HepG2 (cell line): ENCODE measurements around the gene MED19. TPM values are rescaled to one million over a fixed set of nuclear protein-coding genes. Genes with fewer than 3 reads are reported as not detected.

Source experiments
- AGO1 ChIP-seq: fragments of 200-400 bp; formaldehyde crosslinking; IDR thresholded peaks from 2 replicates; pipeline ENCODE4 v1.6.1; 2017; ENCODE audit warnings: mild to moderate bottlenecking, low read depth, low read length, moderate library complexity; ENCODE audit not compliant: poor library complexity, severe bottlenecking
- BCL6 ChIP-seq: IDR thresholded peaks from 2 replicates; pipeline ENCODE4 v1.6.1; 2016; ENCODE audit warnings: missing genetic modification reagents, missing compliant biosample characterization
- CHCHD3 ChIP-seq: sonication (generic); formaldehyde crosslinking; IDR thresholded peaks from 2 replicates; pipeline ENCODE4 v1.8.0; 2022; ENCODE audit warnings: mild to moderate bottlenecking, missing genetic modification reagents, moderate library complexity
- IKZF4 ChIP-seq: sonication (generic); formaldehyde crosslinking; IDR thresholded peaks from 2 replicates; pipeline ENCODE4 v1.5.1; 2020; ENCODE audit warnings: borderline replicate concordance, mild to moderate bottlenecking, low read depth, missing genetic modification reagents; ENCODE audit errors: not compliant biosample characterization
- KDM6A ChIP-seq: IDR thresholded peaks from 2 replicates; pipeline ENCODE4 v1.6.1; 2016; ENCODE audit warnings: low read depth
- MED8 ChIP-seq: sonication (generic); formaldehyde crosslinking; IDR thresholded peaks from 2 replicates; pipeline ENCODE4 v1.8.1; 2023; ENCODE audit warnings: mild to moderate bottlenecking, missing genetic modification reagents; ENCODE audit not compliant: insufficient replicate concordance
- MLX ChIP-seq: IDR thresholded peaks from 2 replicates; pipeline ENCODE4 v1.6.1; 2016
- MLXIP ChIP-seq: sonication (generic); formaldehyde crosslinking; IDR thresholded peaks from 2 replicates; pipeline ENCODE4 v1.9.0; 2021; ENCODE audit warnings: missing genetic modification reagents, borderline replicate concordance
- NR0B2 ChIP-seq: sonication (generic); formaldehyde crosslinking; IDR thresholded peaks from 2 replicates; pipeline ENCODE4 v1.4.0; 2020; ENCODE audit warnings: mild to moderate bottlenecking, missing genetic modification reagents
- PLRG1 ChIP-seq: fragments of 450-650 bp; conservative IDR thresholded peaks from 2 replicates; pipeline ENCODE4 v1.6.1; 2016
- RAD21 ChIP-seq: fragments of 450-650 bp; formaldehyde crosslinking; IDR thresholded peaks from 2 replicates; pipeline ENCODE4 v1.5.0; 2020; ENCODE audit warnings: mild to moderate bottlenecking
- SCMH1 ChIP-seq: sonication (generic); formaldehyde crosslinking; IDR thresholded peaks from 2 replicates; pipeline ENCODE4 v1.9.0; 2021; ENCODE audit warnings: missing genetic modification reagents, mild to moderate bottlenecking, borderline replicate concordance
- SMC3 ChIP-seq: IDR thresholded peaks from 2 replicates; pipeline ENCODE4 v1.6.1; 2011; ENCODE audit warnings: low read length, improper control_type of control experiment
- STAT5B ChIP-seq: sonication (generic); formaldehyde crosslinking; IDR thresholded peaks from 2 replicates; pipeline ENCODE4 v1.4.0; 2020; ENCODE audit warnings: missing genetic modification reagents
- TFDP2 ChIP-seq: sonication (generic); formaldehyde crosslinking; IDR thresholded peaks from 2 replicates; pipeline ENCODE4 v1.4.0; 2020; ENCODE audit warnings: missing genetic modification reagents
- TOPORS ChIP-seq: sonication (generic); formaldehyde crosslinking; IDR thresholded peaks from 2 replicates; pipeline ENCODE4 v1.8.0; 2023; ENCODE audit warnings: mild to moderate bottlenecking, missing genetic modification reagents
- ZFP62 ChIP-seq: sonication (generic); formaldehyde crosslinking; IDR thresholded peaks from 2 replicates; pipeline ENCODE4 v1.4.0; 2020; ENCODE audit warnings: missing genetic modification reagents
- ZNF180 ChIP-seq: sonication (generic); formaldehyde crosslinking; IDR thresholded peaks from 2 replicates; pipeline ENCODE4 v1.4.0; 2020; ENCODE audit warnings: low read depth, missing genetic modification reagents, borderline replicate concordance
- ZNF660 ChIP-seq: sonication (generic); formaldehyde crosslinking; IDR thresholded peaks from 2 replicates; pipeline ENCODE4 v1.5.1; 2020; ENCODE audit warnings: mild to moderate bottlenecking, low read depth, missing genetic modification reagents, borderline replicate concordance
- ZNF674 ChIP-seq: sonication (generic); formaldehyde crosslinking; IDR thresholded peaks from 2 replicates; pipeline ENCODE4 v1.5.0; 2020; ENCODE audit warnings: low read depth, mild to moderate bottlenecking, missing genetic modification reagents
- ZNF737 ChIP-seq: sonication (generic); formaldehyde crosslinking; IDR thresholded peaks from 2 replicates; pipeline ENCODE4 v1.5.0; 2020; ENCODE audit warnings: missing genetic modification reagents, mild to moderate bottlenecking, borderline replicate concordance
- ZNF747 ChIP-seq: sonication (generic); formaldehyde crosslinking; IDR thresholded peaks from 2 replicates; pipeline ENCODE4 v1.8.1; 2023; ENCODE audit warnings: missing genetic modification reagents, mild to moderate bottlenecking, borderline replicate concordance
- ZNF749 ChIP-seq: sonication (generic); formaldehyde crosslinking; IDR thresholded peaks from 2 replicates; pipeline ENCODE4 v1.8.0; 2022; ENCODE audit warnings: mild to moderate bottlenecking, missing genetic modification reagents, moderate library complexity, borderline replicate concordance
- ZNF792 ChIP-seq: IDR thresholded peaks from 2 replicates; pipeline ENCODE4 v1.6.1; 2016
- polyA plus RNA-seq, 8 experiments: library from polyadenylated mRNA; depleted of rRNA in 3 of 8; stranded (reverse) in 7 of 8; unstranded in 1 of 8; fragments of >200 nt; fragmentation: Illumina TruSeq in 4 of 8; extraction: Trizol in 4 of 8; gene quantifications; 2 replicates each; pipeline versions ENCODE4 v1.2.1 to v1.2.3, GENCODE V29; 2011 to 2016; ENCODE audit warnings: low read depth in 4 of 8, missing spikeins in 1 of 8, mixed read lengths in 1 of 8; ENCODE audit not compliant: insufficient read depth in 1 of 8
- total RNA-seq, 5 experiments: library from RNA; depleted of rRNA; stranded (reverse); fragments of >200 nt; fragmentation: Illumina TruSeq; extraction: Trizol; gene quantifications; 2 replicates each; pipeline ENCODE4 v1.2.3, GENCODE V29; 2016; ENCODE audit warnings: low read depth in 1 of 5
- TF ChIP-seq, protein P1 (sequence below): sonication (generic); formaldehyde crosslinking; IDR thresholded peaks from 2 replicates; pipeline ENCODE4 v1.5.0; 2020; ENCODE audit warnings: mild to moderate bottlenecking, low read depth, missing genetic modification reagents, borderline replicate concordance
- TF ChIP-seq, protein P2 (sequence below): IDR thresholded peaks from 2 replicates; pipeline ENCODE4 v1.6.1; 2016; ENCODE audit warnings: low read depth, borderline replicate concordance

Gene MED19
- total and polyA plus RNA-seq, 2 of the 13 experiments (the other 11 are each of a cell fraction or from before 2014, with no cell fraction given): 12.9 to 13.8 TPM

GRCh38 chr11:57667117-57667735 lies 44.8 kb downstream of the MED19 start (continued):
- TF ChIP-seq, protein P1, sequence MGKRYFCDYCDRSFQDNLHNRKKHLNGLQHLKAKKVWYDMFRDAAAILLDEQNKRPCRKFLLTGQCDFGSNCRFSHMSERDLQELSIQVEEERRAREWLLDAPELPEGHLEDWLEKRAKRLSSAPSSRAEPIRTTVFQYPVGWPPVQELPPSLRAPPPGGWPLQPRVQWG: no peak
- TF ChIP-seq ZNF737 (CRISPR knock-in tag): no peak
- TF ChIP-seq MED8: no peak
- TF ChIP-seq ZNF747 (CRISPR knock-in tag): peak; percentile 20; the same call in 1 of the 2 replicates
- no peak for TF ChIP-seq TFDP2 (CRISPR knock-in tag)
- TF ChIP-seq AGO1: no peak
- no peak for TF ChIP-seq SMC3
- TF ChIP-seq NR0B2 (CRISPR knock-in tag): no peak
- TF ChIP-seq IKZF4: no peak
- TF ChIP-seq ZNF749: no peak
- TF ChIP-seq BCL6 (CRISPR knock-in tag): no peak; the same call in 1 of the 2 replicates
- no peak for TF ChIP-seq MLX (CRISPR knock-in tag)
- no peak for TF ChIP-seq ZNF674 (CRISPR knock-in tag)
- no peak for TF ChIP-seq CHCHD3 (CRISPR knock-in tag)
- TF ChIP-seq RAD21 (CRISPR knock-in tag): peak; percentile 31; the same call in 1 of the 2 replicates
- TF ChIP-seq ZNF660 (CRISPR knock-in tag): no peak
- no peak for TF ChIP-seq ZFP62 (CRISPR knock-in tag)
- no peak for TF ChIP-seq SCMH1
- TF ChIP-seq STAT5B (CRISPR knock-in tag): no peak
- peak; percentile 83; the same call in 1 of the 2 replicates for TF ChIP-seq TOPORS (CRISPR knock-in tag)
- TF ChIP-seq ZNF180: no peak
- TF ChIP-seq PLRG1: no peak
- TF ChIP-seq MLXIP (CRISPR knock-in tag): no peak
- TF ChIP-seq ZNF792 (CRISPR knock-in tag): peak; percentile 10; the same call in 1 of the 2 replicates
- no peak for TF ChIP-seq KDM6A (CRISPR knock-in tag)
- TF ChIP-seq, protein P2, sequence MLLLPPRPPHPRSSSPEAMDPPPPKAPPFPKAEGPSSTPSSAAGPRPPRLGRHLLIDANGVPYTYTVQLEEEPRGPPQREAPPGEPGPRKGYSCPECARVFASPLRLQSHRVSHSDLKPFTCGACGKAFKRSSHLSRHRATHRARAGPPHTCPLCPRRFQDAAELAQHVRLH (CRISPR knock-in tag): no peak
